ENCODE results near the gene LRRK2.

GRCh38 chr12:40223646-40224045, 1.2 kb upstream of the LRRK2 start:
- TF ChIP-seq CTCF (conservative IDR thresholded peaks at IDR 0.05) (no peak), EZH2 (IDR thresholded peaks at IDR 0.05; ENCODE audit: low read depth) (no peak)
